Heart left ventricle (tissue), 16 donors: ENCODE measurements around the gene PXT1. TPM values are rescaled to one million over a fixed set of nuclear protein-coding genes. Genes with fewer than 3 reads are reported as not detected.

Experiments
- ATAC-seq, 4 donors: fragments of 200-7000 bp; cut with Tn5 transposase; one replicate each; pipeline ENCODE4 v1.9.1; 2020 to 2022; ENCODE audit warnings: moderate library complexity in 4 of 4, mild to moderate bottlenecking in 3 of 4, moderate number of reproducible peaks in 1 of 4
- DNase-seq, 5 donors: peaks; one replicate each; pipeline ENCODE4 v3.0.0-alpha.2; 2020
- H3K27ac ChIP-seq, 12 donors: fragments of 200-600 bp; sonication (generic) in 4 of 12; one replicate each; pipeline versions ENCODE4 v1.5.0 to v1.8.0; 2016 to 2022; ENCODE audit warnings: mild to moderate bottlenecking in 2 of 12
- H3K27me3 ChIP-seq, 9 donors: fragments of 200-600 bp; sonication (generic) in 2 of 9; one replicate each; pipeline versions ENCODE4 v1.5.1 to v1.8.0; 2016 to 2022; ENCODE audit warnings: mild to moderate bottlenecking in 3 of 9
- H3K36me3 ChIP-seq, 9 donors: fragments of 200-600 bp; sonication (generic) in 2 of 9; one replicate each; pipeline versions ENCODE4 v1.5.0 to v1.8.0; 2018 to 2022; ENCODE audit warnings: mild to moderate bottlenecking in 2 of 9
- H3K4me1 ChIP-seq, 12 donors: fragments of 200-600 bp; sonication (generic) in 4 of 12; one replicate each; pipeline versions ENCODE4 v1.5.0 to v1.8.0; 2016 to 2022; ENCODE audit warnings: mild to moderate bottlenecking in 3 of 12
- H3K4me3 ChIP-seq, 12 donors: fragments of 200-600 bp; sonication (generic) in 4 of 12; one replicate each; pipeline versions ENCODE4 v1.5.0 to v1.8.0; 2017 to 2022; ENCODE audit warnings: mild to moderate bottlenecking in 9 of 12, moderate library complexity in 4 of 12
- H3K9me3 ChIP-seq, 12 donors: fragments of 200-600 bp; sonication (generic) in 4 of 12; one replicate each; pipeline versions ENCODE4 v1.5.0 to v1.8.0; 2016 to 2022; ENCODE audit warnings: mild to moderate bottlenecking in 1 of 12
- CTCF ChIP-seq, 12 donors: fragments of 200-600 bp; sonication (generic) in 4 of 12; IDR thresholded peaks; one replicate each; pipeline versions ENCODE4 v1.5.0 to v1.8.0; 2018 to 2022; ENCODE audit warnings: antibody characterized with exemption in 12 of 12, mild to moderate bottlenecking in 5 of 12
- POLR2A ChIP-seq, 2 donors: fragments of 450-650 bp; IDR thresholded peaks; one replicate each; pipeline ENCODE4 v1.6.1; 2017; ENCODE audit warnings: antibody characterized with exemption in 2 of 2, mild to moderate bottlenecking in 2 of 2, moderate library complexity in 2 of 2
- WGBS, 4 donors: extraction: QIAGEN DNeasy Blood & Tissue Kit in 2 of 4; methylation state at CpG; one replicate each; pipeline versions ENCODE4 v1.1.5 to v1.1.7; 2013 to 2018; 5-methylcytosine and 5-hydroxymethylcytosine counted together
- intact Hi-C, 10 donors: fragments of 100-400 bp; cut with DNase I; formaldehyde crosslinking; loops; one replicate each; pipeline versions ENCODE4 v1.11.1 to v1.14.2; 2022
- polyA plus RNA-seq, 2 donors: library from polyadenylated mRNA; stranded (reverse); fragments of 200-250 nt; gene quantifications; one replicate each; pipeline ENCODE4 v1.2.3, GENCODE V29; 2013
- total RNA-seq, 9 donors: library from RNA; depleted of rRNA in 2 of 9; stranded (reverse); fragments of >200 nt in 2 of 9; fragmentation: NEBNext Ultra II Directional in 3 of 9; extraction: Animal tissue kit (Norgen Biotek cat#: 25700) in 3 of 9; gene quantifications; one replicate each; pipeline versions ENCODE4 v1.1.0 to v1.2.4, GENCODE V29; 2016 to 2023
- donor health status: ischemic (EF 13 %, LVEDD 7.1; RV severe dilation, severe dysfunction).
- donor health status: healthy with polysubstance abuse.
- donor health status: DM: no; HTN: yes; CAD: no.
- donor health status: DM: no; HTN: no; CAD: no.
- donor health status: ischemic (EF 25% LVEDD 6.9; RV normal size, moderate dysfunction).
- donor health status: ischemic (EF 25% LVEDD 5.7; RV mildly dilated, moderate dysfunction).
- donor health status: healthy.
- donor health status: DM: yes; HTN: yes; CAD: no.
- donor health status: ischemic (EF 35%, LVEDD 5.7; RV mildly dilated, moderate dysfunction).
- donor health status: nonischemic (EF 11% LVEDD 7.7; RV severe dilation, severe dysfunction).
- donor health status: DM: yes; HTN: yes; CAD: no.
- donor health status: PGD.
- donor health status: ischemic (EF 29% LVEDD 5.4; RV normal size, mild dysfunction).
- donor health status: nonischemic (EF 23%, LVEDD 6.1; RV moderate dilation, normal function).

Gene PXT1
- total and polyA plus RNA-seq, 11 donors = 0.11 to 0.59 (median 0.32) TPM; not detected in 5

GRCh38 chr6:36478051-36478526 is 35.4 kb upstream of the PXT1 start:
- H3K4me1 ChIP-seq = peaks cover 0 to 9% (median 0%) of the 10 kb centered on the region in 12 donors
- DNase-seq = no peak
- H3K9me3 ChIP-seq = no peaks in the 10 kb centered on the region
- 78 to 100% (median 94%) methylated on average over 2 of the region's 2 CpGs for WGBS, 4 donors
- H3K36me3 ChIP-seq = peaks cover 0 to 88% (median 76%) of the 10 kb centered on the region in 9 donors
- intact Hi-C loops = no loop called here
- H3K27ac ChIP-seq = no peak overlapping the region
- peak in 1 of 4 donors; percentile 9 for ATAC-seq
- H3K27me3 ChIP-seq = no peaks in the 10 kb centered on the region
- TF ChIP-seq POLR2A (IDR thresholded peaks at IDR 0.05) (no peak), CTCF (IDR thresholded peaks at IDR 0.05) (no peak)
- no peak overlapping the region for H3K4me3 ChIP-seq

DNA sequence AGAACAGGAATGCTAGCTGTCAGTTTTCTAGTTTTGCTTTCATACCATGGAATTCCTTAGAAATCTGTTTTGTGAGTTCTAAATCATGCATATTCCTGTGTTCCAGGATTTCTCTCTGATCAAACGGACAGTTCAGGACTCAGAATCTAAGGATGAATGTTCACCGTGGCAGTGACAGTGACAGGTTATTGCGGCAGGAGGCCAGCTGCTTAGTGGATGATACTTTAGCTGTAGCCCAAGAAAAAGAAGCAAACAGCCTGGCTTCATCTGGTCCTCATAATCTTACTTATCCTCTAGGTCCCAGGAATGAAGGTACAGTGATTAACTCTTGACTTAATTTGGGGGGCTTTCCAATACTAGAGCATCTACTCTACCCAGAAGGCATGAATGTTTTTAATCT is 27.3 kb upstream of the PXT1 start:
- Histone ChIP-seq H3K36me3 (peaks cover 0 to 53% (median 47%) of the 10 kb centered on the region in 9 donors), H3K27ac (no peak overlapping the region), H3K9me3 (no peaks in the 10 kb centered on the region), H3K4me3 (no peak overlapping the region), H3K27me3 (no peaks in the 10 kb centered on the region), H3K4me1 (no peaks in the 10 kb centered on the region)
- no peak for DNase-seq
- intact Hi-C loops = no loop called here
- 85 to 94% (median 92%) methylated on average over 3 of the region's 3 CpGs for WGBS, 4 donors
- no peak for ATAC-seq
- TF ChIP-seq CTCF (IDR thresholded peaks at IDR 0.05) (no peak), POLR2A (IDR thresholded peaks at IDR 0.05) (no peak)

DNA sequence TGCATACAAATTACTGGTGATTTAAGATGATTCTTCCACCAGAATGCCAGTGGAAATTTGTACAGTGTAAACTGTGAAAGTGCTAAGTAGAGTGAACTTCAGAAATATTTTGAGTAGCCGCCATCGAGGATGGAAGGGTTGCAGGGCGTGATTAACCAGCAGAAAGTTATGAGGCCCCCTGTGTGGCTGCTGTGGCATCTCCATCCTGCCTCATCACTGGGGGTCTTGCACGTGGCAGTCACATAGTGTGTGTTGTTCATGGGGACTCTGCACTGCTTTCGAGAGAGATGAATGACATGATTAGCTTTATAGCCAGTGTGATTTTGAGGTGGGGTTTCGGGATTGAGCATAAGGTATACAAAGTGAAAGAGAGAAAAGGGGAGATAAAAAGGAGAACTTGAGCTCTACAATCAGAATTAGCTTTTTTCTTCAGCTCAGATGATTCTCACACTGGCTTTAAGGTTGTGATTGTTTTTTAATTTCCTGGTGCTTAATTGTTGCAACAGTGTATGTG is 26.6 kb upstream of the PXT1 start:
- DNase-seq (no peak), ATAC-seq (no peak)
- 74 to 84% (median 79%) methylated on average over 6 of the region's 6 CpGs for whole genome bisulfite sequencing, 4 donors
- Histone ChIP-seq H3K9me3 (no peaks in the 10 kb centered on the region), H3K4me3 (no peak overlapping the region), H3K36me3 (peaks cover 0 to 45% (median 40%) of the 10 kb centered on the region in 9 donors), H3K27ac (no peak overlapping the region), H3K4me1 (peaks cover 0 to 1% (median 0%) of the 10 kb centered on the region in 12 donors), H3K27me3 (no peaks in the 10 kb centered on the region)
- TF ChIP-seq POLR2A (IDR thresholded peaks at IDR 0.05) = no peak
- no peak for TF ChIP-seq CTCF (IDR thresholded peaks at IDR 0.05)
- intact Hi-C loops = no loop called here

DNA sequence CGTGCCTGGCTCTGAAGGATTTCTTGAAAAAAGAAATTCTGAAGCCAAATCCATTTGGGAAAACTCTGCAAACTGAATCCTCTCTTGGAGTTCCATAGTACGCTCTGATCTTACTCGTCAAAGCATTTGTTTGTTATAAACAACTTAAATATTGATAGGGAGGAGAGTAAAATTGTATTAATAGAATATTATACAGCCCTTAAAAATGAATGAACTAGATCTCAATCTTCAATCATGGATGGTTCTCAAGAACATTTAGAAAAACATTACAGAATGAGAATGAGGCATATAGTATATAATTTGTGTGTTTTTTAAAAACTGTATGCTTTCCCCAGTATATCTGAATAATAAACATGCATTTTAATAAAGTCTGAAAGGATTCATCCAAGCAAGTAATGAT is 25.0 kb upstream of the PXT1 start:
- DNase-seq = no peak
- no peak overlapping the region for H3K4me3 ChIP-seq
- no peak overlapping the region for H3K27ac ChIP-seq
- intact Hi-C loops = no loop called here
- 97 to 98% (median 98%) methylated on average over 3 of the region's 3 CpGs for WGBS, 4 donors
- TF ChIP-seq CTCF (IDR thresholded peaks at IDR 0.05) (no peak), POLR2A (IDR thresholded peaks at IDR 0.05) (no peak)
- H3K36me3 ChIP-seq = peaks cover 0 to 29% (median 27%) of the 10 kb centered on the region in 9 donors
- no peak for ATAC-seq
- no peaks in the 10 kb centered on the region for H3K9me3 ChIP-seq
- no peaks in the 10 kb centered on the region for H3K27me3 ChIP-seq
- H3K4me1 ChIP-seq = peaks cover 0 to 16% (median 0%) of the 10 kb centered on the region in 12 donors
